Vagina (tissue), 2 donors: ENCODE measurements around the gene NEK7.

Experiments used
- POLR2A ChIP-seq, 2 donors: fragments of 450-650 bp; IDR thresholded peaks; one replicate each; pipeline ENCODE4 v1.6.1; 2017; ENCODE audit warnings: antibody characterized with exemption in 2 of 2, mild to moderate bottlenecking in 2 of 2, moderate library complexity in 2 of 2
- TF ChIP-seq, protein P1 (sequence below), 3 experiments: fragments of 450-650 bp in 2 of 3; fragments of 200-600 bp in 1 of 3; sonication (generic) in 1 of 3; IDR thresholded peaks; one replicate each; pipeline ENCODE4 v1.5.1; 2017 to 2019; ENCODE audit warnings: antibody characterized with exemption in 3 of 3, mild to moderate bottlenecking in 2 of 3, moderate library complexity in 2 of 3

GRCh38 chr1:198244772-198245171 lies 88.0 kb downstream of the NEK7 start:
- TF ChIP-seq, protein P1, sequence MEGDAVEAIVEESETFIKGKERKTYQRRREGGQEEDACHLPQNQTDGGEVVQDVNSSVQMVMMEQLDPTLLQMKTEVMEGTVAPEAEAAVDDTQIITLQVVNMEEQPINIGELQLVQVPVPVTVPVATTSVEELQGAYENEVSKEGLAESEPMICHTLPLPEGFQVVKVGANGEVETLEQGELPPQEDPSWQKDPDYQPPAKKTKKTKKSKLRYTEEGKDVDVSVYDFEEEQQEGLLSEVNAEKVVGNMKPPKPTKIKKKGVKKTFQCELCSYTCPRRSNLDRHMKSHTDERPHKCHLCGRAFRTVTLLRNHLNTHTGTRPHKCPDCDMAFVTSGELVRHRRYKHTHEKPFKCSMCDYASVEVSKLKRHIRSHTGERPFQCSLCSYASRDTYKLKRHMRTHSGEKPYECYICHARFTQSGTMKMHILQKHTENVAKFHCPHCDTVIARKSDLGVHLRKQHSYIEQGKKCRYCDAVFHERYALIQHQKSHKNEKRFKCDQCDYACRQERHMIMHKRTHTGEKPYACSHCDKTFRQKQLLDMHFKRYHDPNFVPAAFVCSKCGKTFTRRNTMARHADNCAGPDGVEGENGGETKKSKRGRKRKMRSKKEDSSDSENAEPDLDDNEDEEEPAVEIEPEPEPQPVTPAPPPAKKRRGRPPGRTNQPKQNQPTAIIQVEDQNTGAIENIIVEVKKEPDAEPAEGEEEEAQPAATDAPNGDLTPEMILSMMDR (IDR thresholded peaks at IDR 0.05) = no peak
- TF ChIP-seq POLR2A (IDR thresholded peaks at IDR 0.05) = no peak
